Astrocyte of the hippocampus (primary cell): ENCODE results near the gene MYEOV.

Source experiments
- DNase-seq: peaks from one replicate; pipeline ENCODE4 v3.0.0; 2011; ENCODE audit warnings: low read depth, low spot score

Gene MYEOV

DNA sequence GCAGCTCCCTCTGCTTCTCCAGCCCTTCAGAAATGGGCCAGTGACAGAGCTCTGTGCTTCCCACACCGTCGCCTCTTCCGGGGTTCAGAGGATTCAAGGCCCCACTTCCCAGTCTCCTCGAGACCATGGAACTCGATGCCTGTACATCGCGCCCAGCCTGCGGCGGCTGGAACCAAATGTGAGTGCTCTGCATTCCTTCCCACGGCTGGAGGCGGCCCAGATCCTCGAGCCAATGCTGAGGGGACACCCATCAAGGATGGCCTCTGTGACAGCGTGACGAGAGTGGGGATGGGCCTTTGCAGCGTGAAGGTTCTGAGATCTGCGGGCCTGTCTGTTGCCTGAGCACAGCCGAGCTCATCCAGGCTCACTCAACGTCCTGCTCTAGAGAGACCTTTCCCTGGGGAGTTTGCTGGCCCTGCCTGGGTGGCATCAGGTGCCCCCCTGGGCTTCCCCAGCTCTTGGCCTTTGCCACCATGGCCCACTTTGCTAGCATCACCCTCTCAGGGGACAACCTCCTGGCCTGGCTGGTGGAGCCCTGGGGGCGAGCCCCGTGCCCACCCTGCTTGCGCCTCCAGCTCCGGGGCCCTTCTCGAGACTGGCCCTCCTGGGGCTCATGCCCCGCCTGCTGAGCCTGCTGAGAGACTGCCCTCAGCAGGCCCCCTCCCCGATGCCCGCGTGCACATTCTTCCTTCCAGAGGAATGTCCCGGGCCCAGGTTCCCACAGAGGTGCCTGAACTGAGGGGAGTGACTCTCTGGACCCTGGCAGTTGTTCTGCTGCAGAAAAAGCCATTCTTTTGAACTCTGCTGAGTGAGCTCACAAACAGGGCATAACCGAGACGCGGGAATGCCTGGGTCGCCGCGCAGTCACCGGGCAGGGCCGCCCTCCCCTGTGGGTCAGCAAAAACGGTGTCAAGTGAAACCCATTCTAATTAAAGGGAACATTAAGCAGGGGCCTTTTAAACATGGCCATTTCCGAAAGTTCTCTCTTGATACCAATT is 7.3 kb upstream of the MYEOV start:
- peak; percentile 79 for DNase-seq

DNA sequence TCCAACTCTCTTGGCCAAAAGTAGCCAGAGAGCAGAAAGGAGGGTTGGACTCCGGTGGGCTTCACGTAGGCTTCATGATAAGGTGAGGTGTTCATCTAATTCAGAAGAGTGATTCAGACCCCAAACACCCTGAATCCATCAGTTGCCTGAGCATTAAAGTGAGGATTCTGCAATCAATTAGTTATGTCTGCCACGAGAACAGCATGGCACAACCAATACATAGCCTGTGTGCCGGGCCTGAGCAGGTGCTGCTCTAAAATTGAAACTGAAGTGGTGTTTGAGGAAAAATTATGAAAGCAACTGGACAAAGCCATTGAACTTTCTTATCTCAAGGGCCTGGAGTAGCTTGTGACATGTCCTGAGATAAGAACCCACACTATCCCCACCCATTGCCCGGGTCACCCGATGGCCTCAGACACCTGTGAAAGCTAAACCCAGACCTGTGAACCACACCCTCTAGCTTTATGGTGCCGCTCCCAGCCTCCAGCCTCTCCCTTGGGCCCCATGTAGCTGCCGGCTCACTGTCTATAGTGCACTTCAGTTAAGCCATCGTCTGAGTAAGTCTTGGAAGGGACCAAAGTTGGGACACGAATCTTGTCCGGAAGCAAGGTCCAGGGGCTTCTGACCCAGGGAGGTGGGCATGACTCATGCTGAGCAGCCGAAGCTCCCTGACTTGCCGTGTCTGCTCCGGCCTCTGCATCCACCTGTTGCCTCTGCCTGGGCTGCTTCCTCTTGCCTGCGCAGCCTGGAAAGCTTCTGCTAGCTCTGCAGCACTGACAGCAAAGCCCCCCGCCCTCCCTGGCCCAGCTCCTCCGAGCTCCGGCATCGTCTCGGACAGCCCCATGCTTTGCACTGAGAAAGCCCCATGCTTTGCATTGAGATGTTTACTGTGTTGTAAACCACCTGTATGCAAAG is 5.7 kb upstream of the MYEOV start:
- no peak for DNase-seq

DNA sequence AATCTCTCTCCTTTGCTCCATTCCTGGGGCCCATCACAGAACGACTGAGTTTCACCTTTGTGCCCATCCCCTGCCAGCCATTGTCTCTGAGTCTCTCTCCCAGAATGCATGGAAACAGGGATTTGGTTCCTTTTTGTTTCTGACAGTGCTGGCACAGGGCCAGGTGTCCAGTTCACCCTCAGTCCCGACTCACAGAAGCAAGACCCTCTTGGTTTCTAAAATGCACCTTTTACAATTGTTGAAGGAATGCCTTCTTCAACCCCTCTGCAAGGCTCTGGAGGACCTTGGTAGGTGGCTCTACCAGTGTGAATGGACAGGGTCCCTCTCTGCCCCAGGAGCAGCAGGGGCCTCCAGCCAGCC is 5.1 kb upstream of the MYEOV start:
- no peak for DNase-seq

DNA sequence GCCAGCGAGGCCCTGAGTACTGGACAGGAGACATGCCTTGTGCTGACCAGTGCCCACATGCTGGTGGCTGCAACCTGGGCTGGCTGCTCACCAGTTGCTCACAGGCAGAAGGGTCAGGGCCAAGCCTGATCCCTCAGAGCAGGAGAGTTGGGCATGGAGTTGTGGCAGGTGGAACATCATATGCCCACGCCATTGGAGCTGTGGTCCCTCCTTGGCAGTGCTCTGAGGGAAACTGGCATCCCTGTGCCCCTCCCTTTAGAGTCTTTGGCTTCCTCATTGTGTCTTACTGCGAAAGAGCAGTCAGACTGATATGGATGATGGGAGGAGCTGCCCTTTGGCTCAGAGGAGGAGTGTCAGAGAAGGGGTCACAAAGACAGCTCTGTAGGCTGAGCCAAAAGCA is 3.1 kb upstream of the MYEOV start:
- no peak for DNase-seq

DNA sequence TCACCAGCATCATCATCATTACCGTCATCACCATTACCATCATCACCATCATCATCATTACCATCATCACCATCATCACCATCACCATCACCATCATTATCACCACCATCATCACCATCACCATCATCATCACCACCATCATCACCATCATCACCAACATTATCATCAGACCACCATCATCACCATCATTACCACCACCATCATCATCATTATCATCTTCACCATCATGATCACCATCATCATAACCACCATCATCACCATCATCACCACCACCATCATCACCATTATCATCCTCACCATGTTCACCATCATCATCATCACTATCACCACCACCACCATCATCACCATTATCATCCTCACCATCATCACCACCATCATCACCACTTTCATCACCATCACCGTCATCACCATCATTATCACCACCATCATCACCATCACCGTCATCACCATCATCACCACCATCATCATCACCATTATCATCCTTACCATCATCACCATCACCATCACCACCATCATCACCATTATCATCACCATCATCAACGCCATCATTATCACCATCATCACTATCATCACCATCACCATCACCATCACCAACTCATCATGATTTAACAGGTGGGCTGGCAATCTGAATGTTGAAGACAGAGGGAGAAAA is 2.4 kb upstream of the MYEOV start:
- DNase-seq = no peak

DNA sequence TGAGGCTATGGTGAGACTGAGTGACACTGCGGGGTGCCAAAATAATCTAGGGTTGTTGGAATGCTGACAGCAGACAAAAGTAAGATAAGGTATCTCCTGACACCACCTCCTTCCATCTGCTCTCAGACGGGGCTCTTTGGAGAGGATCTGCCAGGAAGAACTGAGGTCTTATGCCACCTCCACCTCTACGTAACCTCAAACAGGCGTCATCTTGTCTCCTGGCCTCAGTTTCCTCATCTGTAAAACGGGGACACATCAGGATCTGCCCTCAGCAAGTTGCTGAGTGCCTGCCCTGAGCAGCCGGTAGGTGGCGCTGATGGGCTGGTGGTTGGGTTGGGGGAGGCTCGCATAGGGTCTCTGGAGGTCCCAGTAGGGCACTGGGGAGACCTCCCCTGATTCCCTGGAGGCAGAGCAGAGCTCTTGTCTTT is 1.7 kb upstream of the MYEOV start:
- peak; percentile 42 for DNase-seq

DNA sequence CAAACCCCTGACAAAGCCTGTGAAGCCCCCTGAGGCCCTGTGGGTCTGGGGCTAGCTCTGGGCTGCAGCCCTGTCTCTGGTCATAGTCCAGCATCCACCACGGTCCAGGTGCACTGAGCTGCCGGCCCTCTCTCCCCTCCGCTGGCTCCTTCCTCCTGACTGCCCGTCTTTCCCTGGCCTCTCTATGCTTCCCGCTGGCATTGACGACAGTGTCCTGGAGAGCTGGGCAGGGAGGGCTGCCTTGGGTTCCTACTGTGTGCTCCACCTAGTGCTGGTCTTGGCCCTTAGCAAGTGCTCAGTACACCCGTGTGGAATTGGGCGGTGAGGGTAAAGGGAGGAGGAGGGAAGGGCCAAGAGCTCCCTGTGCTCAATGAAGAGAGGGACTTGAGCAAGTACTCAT is 868 bp upstream of the MYEOV start:
- no peak for DNase-seq

DNA sequence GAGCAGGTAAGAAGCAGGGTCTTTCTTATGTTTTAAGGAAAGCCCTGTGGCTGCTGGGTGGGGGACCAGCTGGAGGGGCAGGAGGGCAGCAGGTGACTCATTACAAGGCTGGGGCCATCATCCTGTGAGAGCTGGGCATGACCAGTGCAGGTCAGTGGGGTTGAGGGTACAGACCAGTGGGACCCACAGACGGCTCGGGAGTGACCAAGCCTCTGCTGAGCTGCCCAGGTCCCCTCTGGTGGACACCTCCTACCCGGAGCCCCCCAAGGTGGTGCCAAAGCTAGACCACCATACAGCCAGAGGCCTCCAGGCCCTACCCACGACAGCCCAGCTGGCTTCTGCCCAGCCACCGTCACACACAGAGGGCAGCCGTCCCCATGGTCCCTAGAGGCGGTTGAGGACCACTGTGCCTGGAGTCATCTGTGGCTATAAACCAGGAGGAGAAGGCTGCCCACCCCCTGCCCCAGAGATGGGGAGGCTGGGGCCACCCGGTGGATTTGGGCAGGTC is 670 bp downstream of the MYEOV start:
- no peak for DNase-seq

DNA sequence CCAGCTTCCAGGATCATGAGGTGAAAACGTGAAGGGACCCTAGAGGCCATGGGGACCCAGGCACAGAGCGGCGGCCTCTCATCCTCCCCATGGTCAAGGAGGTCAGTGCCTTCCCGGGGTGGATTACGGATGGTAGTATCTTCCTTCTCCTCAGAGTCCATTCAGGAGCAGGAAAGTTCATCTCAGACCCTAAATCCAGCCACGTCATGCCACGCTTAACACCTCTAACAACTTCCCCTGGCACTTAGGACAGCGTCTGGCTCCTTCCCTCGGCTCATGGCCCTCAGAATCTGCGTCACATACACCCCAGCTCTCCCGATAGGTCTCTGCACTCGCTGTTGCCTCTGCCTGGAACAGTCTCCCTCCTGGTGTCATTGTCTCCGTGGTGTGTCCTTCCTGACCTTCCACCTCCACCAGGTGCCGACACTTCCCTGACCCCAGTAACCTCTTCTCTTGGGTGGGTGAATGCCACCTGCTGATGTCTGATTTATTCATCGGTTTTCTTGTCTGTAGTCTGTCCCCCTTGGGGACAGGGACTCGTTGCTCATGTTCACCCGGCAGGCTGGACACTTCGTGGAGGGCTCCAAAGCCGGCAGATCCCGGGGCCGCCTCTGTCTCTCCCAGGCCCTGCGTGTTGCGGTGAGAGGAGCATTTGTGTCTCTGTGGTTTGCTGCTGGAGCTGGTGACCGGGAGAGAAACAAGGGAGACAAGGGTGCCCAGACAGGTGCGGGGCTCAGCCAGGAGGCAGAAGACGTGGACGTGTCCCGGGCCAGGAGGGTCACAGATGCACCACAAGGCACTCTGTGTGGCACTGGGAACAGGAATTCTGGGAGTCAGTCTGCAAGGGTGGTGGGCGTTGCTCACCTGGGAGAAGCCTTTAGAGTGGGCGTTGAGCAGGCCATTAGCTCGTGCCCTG is 1.4 kb downstream of the MYEOV start:
- DNase-seq = no peak

DNA sequence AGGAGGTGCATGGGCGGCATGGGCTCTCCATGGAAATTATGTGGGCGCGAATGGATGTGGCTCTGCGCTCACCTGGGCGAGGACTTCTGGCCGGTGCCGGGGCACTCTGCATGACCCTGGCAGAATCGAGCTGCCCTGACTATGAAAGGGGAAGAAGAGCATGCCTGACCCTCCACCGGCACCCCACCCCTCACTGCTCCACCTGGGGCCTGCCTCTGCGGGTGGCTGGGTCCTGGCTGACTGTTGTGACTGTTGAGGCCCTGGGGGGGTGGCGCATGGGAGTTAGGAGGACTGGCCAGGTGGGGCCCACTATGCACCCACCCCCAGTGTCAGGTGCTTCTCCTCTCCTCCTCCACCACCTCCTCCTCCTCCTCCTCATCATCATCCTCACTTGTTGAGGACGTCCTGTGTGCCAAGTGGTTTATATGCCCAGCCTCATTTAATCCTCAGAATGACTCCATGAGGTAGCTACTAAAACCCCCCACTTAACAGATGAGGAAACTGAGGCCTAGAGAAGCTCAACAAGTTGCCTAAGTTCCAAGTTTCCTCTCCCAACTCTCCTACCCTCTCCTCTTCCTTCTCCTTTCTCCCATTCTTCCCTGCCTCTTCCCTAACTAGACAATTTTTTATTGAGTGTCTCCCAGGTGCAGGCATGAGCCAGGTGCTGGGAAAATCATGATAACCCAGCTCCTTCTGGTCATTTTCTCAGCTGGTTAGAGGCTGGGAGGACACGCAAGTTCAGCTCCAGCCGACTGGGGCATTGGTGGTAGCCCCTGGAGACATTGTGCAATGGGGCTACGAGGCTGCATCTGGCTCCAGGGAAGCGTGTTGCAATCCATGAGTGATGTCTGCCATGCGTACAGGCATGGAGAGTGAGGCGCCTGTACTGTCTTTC is 2.3 kb downstream of the MYEOV start:
- DNase-seq = no peak

DNA sequence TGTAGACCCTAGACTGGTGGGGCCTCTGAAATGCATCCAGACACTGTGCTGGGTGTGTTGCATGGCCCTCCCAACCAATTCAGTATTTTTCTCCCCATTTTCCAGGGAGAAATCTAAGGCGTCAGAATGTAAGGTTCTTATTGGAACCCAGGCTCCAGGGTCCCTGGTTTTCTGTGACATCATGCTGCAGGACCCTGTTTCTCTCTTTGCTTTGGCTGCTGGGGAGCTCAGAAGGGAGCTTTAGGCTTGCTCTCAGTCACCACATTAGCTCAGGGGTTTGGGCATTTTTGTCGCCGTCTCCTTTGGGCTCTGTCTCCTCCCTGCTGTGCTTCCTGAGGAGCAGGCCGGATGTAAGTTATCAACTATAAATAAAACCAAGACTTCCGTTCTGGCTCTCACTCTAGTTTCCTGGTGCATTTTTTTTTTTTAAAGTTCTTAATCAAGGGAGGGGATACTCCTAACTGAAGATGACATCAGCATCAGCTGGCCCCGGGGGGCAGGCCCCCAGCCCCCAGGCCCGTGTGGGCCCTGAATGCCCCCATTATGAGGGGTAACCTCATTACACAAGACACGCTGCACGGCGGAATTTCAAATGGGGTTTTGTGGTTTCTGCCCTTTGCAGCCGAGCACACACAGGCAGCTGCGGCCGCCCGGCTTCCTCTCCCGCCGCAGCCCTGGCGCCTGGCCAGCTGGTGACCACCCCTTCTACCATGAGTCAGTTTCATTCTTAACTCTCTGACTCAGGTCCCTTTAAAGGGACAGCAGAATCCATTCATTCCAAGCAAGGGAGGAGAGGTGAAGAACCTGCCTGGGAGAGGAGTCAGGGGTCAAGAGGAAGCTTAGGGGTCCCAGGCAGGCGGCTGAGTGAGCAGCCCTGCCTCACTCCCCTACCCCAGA is 3.2 kb downstream of the MYEOV start:
- DNase-seq = peak; percentile 100

DNA sequence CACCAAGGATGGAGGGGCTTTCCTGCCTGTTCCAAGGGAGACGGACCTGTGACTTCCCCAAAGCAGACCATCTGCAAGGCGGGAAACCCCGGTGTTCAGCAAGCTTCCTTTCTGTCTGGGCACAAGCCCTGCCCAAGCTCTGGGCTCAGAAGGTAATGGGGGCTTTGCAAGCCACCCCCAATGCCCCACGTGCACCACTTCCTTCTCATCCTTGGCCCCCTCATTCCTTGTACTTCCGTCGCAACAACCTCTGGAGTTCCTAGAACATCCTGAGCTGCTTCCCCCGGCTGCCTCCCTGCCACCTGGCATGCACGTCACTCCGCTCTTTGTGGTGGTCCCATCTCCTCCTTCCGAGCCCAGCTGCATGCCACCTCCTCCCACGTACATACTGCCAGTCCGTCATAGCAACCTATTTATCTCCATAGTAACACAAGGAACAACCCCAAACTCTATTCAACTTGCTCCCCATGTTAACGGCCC is 3.9 kb downstream of the MYEOV start:
- peak; percentile 58 for DNase-seq

DNA sequence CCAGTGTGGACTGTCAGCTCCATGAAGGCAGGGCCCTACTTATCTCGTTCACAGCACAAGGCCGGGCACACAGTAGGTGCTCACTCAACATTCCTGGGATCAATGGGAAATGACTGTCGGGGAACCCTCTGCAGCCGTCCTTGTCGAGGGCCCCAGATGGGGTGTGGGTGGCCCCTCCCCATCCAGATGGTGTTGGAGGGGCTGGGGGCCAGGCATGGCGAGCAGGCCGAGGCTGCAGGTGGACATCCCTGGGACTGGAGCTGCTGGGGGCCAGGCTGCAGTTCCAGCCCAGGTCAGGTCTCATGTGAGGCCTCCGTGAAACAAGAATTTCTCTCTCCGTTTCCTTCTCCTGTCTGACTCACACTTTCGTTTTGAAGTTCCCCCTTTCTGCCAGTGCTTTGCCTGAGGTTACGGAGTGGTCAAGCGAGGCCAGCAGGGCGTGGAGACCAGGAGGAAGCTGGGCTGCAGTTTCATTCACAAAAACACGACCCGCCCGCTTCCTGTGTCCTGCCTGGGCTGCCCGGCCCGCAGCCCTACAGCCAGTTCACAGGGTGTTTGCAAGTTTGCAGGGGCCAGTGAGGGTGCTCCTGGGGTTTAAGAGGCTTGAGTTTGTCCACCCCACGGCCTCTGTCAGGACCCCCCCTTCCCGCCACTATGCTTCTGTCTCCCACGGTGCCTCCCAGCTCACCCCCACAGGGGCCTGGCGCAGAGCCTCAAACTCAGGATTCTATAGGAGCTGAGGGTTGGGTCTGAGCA is 4.5 kb downstream of the MYEOV start:
- DNase-seq = peak; percentile 84

DNA sequence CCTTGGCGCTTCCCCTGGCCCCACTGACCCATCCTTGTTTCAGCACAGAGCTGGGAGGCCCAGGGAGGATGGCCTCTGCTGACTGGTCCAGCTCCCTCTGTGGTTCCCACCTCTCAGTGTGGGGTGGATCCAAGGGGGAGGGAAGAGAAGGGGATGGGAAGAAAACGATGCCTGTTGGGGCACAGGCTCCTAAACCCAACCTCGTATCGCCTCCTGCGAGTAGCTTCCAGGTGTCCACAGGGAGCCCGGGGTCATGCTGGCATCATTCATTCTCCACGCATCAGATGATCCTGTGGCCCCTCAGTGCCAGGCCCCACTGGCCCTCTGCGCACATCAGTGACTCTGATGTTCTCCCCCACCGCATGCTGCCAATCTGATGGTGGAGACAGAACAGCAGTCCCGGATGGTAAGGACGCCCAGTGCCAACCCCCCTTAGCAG is 5.1 kb downstream of the MYEOV start:
- peak; percentile 39 for DNase-seq

DNA sequence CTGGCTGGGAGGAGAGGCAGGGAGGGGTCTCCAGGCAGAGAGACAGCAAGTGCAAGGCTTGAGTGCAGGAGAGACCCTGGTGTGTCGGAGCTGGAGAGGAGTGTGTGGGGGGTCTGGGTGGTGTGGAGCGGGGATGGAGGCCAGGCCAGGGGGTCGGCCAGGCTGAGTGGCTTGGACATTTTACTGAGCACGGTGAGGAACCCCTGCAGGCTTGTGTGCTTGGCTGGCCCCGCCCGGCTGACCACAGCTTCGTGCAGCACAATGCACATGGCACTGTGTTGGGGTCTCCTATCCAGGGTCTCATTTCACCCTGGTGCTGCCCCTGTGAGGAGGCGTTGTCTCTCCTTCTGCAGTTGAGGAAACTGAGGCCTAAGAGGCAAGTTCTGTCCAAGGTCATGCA is 5.6 kb downstream of the MYEOV start:
- no peak for DNase-seq

DNA sequence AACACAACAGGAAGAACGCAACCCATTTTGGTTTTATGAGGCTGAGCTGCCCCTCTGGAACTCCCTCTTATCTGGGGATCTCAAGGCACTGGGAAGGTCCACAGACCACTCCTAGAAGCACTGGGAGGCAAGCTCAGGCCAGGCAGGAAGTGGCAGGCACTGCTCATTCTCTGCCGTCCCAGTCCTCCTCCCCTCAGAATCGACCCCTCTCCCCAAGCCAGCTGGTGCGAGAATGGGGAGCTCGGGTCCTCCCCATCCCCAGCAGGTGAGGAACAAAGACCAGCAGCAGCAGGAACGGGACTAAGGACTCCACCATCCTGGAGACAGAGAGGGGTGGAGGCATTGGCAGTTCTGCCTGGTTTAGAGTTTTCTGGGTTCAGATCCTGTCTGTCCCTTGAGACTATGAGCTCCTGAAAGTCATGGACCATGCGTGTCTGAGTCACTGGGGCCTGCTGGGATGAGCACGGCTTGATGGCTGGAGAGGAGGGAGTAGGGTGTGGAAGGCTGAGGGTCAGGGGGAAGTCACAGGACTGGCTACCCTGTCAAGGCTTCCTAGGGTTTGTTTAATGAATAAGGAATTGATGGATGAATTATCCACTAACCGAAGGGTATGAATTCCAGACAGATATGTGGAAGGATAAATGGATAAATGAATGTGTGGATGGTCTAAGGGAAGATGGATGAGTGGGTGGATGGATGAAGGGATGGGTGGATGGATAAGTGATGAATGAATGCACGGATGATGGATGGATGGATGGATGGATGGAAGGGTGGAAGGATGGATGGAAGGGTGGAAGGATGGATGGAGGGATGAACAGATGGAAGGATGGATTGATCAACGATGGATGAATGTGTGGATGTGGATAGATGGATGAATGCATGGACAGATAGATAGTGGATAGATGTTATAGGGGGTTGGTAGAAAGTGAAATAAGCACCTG is 6.4 kb downstream of the MYEOV start:
- no peak for DNase-seq

DNA sequence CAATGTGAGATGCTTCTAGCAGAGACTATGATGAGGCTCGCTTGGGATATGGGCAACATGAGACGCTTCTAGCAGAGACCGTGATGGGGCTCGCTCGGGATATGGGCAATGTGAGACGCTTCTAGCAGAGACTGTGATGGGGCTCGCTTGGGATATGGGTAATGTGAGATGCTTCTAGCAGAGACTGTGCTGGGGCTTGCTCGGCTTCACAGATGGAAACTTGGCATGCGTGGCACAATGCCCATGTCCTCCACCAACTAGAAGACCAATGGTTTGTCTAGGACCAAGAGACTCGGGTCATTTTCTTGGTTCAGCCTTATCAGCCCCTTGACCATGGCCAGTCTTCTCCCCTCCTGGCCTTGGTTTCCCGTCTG is 7.1 kb downstream of the MYEOV start:
- no peak for DNase-seq
